22Rv1 (cell line): Measurements from ENCODE around the gene CACNA2D2.

Experiments used
- H3K27ac ChIP-seq: fragments of 450-650 bp; 2 replicates; pipeline ENCODE4 v1.5.1; 2017
- CTCF ChIP-seq: fragments of 450-650 bp; IDR thresholded peaks from 2 replicates; pipeline ENCODE4 v1.5.1; 2017; ENCODE audit warnings: mild to moderate bottlenecking
- ZFX ChIP-seq: fragments of 450-650 bp; IDR thresholded peaks from 2 replicates; pipeline ENCODE4 v1.6.1; 2017; ENCODE audit warnings: antibody characterized with exemption, borderline replicate concordance

Gene CACNA2D2

GRCh38 chr3:50459785-50460184 is 43.6 kb downstream of the CACNA2D2 start:
- no peak overlapping the region for H3K27ac ChIP-seq
- TF ChIP-seq CTCF (no peak), ZFX (no peak)

GRCh38 chr3:50457988-50458387 is 45.4 kb downstream of the CACNA2D2 start:
- no peak for TF ChIP-seq ZFX
- no peak for TF ChIP-seq CTCF
- no peak overlapping the region for H3K27ac ChIP-seq

- no peak for TF ChIP-seq CTCF
- no peak for TF ChIP-seq ZFX
- H3K27ac ChIP-seq = no peak overlapping the region
Observed at GRCh38 chr3:50455161-50456018, 48.0 kb downstream of the CACNA2D2 start.

GRCh38 chr3:50454481-50455070 is 48.9 kb downstream of the CACNA2D2 start:
- no peak overlapping the region for H3K27ac ChIP-seq
- no peak for TF ChIP-seq CTCF
- no peak for TF ChIP-seq ZFX

GRCh38 chr3:50453907-50454306 is 49.5 kb downstream of the CACNA2D2 start:
- TF ChIP-seq CTCF = no peak
- H3K27ac ChIP-seq = no peak overlapping the region

GRCh38 chr3:50450209-50450921 is 53.1 kb downstream of the CACNA2D2 start:
- no peak overlapping the region for H3K27ac ChIP-seq
- TF ChIP-seq CTCF (no peak), ZFX (no peak)
